ENCODE measurements around the gene CHCHD3. TPM values are rescaled to one million over a fixed set of nuclear protein-coding genes. Genes with fewer than 3 reads are reported as not detected.

CHCHD3 gene
- total and polyA plus RNA-seq, 9 of the 15 experiments (the other 6 are each of a cell fraction or from before 2014, with no cell fraction given) = 66.2 to 279 (median 204) TPM

DNA sequence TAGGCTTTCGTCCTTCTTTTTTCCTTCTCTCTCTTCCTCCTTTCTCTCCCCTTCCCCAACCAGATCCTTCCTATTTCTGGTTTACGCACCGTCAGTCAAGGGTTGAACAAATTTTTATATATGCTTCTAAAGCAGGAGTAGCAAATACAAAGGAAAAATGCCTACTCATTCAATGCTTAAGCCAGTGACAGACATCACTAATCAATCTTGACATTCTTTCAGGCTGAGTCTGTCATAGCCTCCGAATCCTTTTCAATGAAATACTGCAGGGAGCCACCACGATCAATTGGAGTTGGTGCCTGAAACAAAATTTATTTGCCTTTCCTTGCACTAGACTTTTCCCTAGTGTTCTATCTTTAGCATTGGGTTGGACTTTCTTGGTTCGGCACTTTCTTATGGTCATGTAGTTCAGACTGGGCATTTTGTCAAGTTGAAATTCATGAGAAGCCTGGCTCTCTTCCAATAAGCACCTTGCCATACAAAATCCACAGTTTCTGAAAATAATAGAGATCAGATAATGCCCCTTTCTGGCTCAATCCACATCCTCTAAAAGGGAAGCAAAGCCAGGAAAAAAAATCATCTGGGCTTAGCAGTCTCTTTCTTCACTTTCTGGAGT, 266.1 kb downstream of the CHCHD3 start (continued):
- TF ChIP-seq, protein P1, sequence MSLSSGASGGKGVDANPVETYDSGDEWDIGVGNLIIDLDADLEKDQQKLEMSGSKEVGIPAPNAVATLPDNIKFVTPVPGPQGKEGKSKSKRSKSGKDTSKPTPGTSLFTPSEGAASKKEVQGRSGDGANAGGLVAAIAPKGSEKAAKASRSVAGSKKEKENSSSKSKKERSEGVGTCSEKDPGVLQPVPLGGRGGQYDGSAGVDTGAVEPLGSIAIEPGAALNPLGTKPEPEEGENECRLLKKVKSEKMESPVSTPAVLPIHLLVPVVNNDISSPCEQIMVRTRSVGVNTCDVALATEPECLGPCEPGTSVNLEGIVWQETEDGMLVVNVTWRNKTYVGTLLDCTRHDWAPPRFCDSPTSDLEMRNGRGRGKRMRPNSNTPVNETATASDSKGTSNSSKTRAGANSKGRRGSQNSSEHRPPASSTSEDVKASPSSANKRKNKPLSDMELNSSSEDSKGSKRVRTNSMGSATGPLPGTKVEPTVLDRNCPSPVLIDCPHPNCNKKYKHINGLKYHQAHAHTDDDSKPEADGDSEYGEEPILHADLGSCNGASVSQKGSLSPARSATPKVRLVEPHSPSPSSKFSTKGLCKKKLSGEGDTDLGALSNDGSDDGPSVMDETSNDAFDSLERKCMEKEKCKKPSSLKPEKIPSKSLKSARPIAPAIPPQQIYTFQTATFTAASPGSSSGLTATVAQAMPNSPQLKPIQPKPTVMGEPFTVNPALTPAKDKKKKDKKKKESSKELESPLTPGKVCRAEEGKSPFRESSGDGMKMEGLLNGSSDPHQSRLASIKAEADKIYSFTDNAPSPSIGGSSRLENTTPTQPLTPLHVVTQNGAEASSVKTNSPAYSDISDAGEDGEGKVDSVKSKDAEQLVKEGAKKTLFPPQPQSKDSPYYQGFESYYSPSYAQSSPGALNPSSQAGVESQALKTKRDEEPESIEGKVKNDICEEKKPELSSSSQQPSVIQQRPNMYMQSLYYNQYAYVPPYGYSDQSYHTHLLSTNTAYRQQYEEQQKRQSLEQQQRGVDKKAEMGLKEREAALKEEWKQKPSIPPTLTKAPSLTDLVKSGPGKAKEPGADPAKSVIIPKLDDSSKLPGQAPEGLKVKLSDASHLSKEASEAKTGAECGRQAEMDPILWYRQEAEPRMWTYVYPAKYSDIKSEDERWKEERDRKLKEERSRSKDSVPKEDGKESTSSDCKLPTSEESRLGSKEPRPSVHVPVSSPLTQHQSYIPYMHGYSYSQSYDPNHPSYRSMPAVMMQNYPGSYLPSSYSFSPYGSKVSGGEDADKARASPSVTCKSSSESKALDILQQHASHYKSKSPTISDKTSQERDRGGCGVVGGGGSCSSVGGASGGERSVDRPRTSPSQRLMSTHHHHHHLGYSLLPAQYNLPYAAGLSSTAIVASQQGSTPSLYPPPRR (CRISPR knock-in tag; IDR thresholded peaks at IDR 0.05; ENCODE audit: borderline replicate concordance) = no peak
- TF ChIP-seq, protein P2, sequence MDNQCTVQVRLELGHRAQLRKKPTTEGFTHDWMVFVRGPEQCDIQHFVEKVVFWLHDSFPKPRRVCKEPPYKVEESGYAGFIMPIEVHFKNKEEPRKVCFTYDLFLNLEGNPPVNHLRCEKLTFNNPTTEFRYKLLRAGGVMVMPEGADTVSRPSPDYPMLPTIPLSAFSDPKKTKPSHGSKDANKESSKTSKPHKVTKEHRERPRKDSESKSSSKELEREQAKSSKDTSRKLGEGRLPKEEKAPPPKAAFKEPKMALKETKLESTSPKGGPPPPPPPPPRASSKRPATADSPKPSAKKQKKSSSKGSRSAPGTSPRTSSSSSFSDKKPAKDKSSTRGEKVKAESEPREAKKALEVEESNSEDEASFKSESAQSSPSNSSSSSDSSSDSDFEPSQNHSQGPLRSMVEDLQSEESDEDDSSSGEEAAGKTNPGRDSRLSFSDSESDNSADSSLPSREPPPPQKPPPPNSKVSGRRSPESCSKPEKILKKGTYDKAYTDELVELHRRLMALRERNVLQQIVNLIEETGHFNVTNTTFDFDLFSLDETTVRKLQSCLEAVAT (IDR thresholded peaks at IDR 0.05) = peak in 1 of 2 experiments; percentile 99; a peak in 2 of 4 replicates
- peak; percentile 88 for TF ChIP-seq ZNF316 (IDR thresholded peaks at IDR 0.05)
- no peak for TF ChIP-seq MCM3 (IDR thresholded peaks at IDR 0.05)
- TF ChIP-seq, protein P3, sequence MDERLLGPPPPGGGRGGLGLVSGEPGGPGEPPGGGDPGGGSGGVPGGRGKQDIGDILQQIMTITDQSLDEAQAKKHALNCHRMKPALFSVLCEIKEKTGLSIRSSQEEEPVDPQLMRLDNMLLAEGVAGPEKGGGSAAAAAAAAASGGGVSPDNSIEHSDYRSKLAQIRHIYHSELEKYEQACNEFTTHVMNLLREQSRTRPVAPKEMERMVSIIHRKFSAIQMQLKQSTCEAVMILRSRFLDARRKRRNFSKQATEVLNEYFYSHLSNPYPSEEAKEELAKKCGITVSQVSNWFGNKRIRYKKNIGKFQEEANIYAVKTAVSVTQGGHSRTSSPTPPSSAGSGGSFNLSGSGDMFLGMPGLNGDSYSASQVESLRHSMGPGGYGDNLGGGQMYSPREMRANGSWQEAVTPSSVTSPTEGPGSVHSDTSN (CRISPR knock-in tag; IDR thresholded peaks at IDR 0.05; ENCODE audit: low read depth) = no peak
- TF ChIP-seq, protein P3 (tag; conservative IDR thresholded peaks at IDR 0.05; ENCODE audit: low read depth) = peak; percentile 90
- no peak for TF ChIP-seq MAZ (CRISPR knock-in tag; conservative IDR thresholded peaks at IDR 0.05 in 1 of 2, IDR thresholded peaks at IDR 0.05 in 1 of 2)
- TF ChIP-seq, protein P4, sequence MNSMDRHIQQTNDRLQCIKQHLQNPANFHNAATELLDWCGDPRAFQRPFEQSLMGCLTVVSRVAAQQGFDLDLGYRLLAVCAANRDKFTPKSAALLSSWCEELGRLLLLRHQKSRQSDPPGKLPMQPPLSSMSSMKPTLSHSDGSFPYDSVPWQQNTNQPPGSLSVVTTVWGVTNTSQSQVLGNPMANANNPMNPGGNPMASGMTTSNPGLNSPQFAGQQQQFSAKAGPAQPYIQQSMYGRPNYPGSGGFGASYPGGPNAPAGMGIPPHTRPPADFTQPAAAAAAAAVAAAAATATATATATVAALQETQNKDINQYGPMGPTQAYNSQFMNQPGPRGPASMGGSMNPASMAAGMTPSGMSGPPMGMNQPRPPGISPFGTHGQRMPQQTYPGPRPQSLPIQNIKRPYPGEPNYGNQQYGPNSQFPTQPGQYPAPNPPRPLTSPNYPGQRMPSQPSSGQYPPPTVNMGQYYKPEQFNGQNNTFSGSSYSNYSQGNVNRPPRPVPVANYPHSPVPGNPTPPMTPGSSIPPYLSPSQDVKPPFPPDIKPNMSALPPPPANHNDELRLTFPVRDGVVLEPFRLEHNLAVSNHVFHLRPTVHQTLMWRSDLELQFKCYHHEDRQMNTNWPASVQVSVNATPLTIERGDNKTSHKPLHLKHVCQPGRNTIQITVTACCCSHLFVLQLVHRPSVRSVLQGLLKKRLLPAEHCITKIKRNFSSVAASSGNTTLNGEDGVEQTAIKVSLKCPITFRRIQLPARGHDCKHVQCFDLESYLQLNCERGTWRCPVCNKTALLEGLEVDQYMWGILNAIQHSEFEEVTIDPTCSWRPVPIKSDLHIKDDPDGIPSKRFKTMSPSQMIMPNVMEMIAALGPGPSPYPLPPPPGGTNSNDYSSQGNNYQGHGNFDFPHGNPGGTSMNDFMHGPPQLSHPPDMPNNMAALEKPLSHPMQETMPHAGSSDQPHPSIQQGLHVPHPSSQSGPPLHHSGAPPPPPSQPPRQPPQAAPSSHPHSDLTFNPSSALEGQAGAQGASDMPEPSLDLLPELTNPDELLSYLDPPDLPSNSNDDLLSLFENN (IDR thresholded peaks at IDR 0.05; ENCODE audit: low read depth in 2 of 2, low read length in 2 of 2) = peak in 1 of 2 experiments; percentile 71; a peak in 1 of 4 replicates
- TF ChIP-seq ZNF224 (CRISPR knock-in tag; IDR thresholded peaks at IDR 0.05) = no peak
- no peak for TF ChIP-seq SUPT5H (IDR thresholded peaks at IDR 0.05)
- TF ChIP-seq TCF7 (IDR thresholded peaks at IDR 0.05; ENCODE audit: borderline replicate concordance) = no peak
- TF ChIP-seq, protein P5, sequence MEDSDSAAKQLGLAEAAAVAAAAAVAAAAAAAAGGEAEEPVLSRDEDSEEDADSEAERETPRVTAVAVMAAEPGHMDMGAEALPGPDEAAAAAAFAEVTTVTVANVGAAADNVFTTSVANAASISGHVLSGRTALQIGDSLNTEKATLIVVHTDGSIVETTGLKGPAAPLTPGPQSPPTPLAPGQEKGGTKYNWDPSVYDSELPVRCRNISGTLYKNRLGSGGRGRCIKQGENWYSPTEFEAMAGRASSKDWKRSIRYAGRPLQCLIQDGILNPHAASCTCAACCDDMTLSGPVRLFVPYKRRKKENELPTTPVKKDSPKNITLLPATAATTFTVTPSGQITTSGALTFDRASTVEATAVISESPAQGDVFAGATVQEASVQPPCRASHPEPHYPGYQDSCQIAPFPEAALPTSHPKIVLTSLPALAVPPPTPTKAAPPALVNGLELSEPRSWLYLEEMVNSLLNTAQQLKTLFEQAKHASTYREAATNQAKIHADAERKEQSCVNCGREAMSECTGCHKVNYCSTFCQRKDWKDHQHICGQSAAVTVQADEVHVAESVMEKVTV (CRISPR knock-in tag; IDR thresholded peaks at IDR 0.05) = no peak

Measured in K562 (cell line).